Stimulated activated CD4-positive, alpha-beta T cell treated with anti-CD3 and anti-CD28 coated beads, TNF-alpha, amount 100 ng/mL, for 1 hour (primary cell): ENCODE data around the gene CCDC197.

Source experiments
- DNase-seq, 3 donors: peaks; one replicate each; pipeline ENCODE4 v3.0.0-alpha.2; 2020; ENCODE audit warnings: low read depth in 3 of 3, low spot score in 1 of 3

The CCDC197 gene

GRCh38 chr14:93997082-93997481, at the start of gene CCDC197:
Gene CCDC197 (plus strand): TSS chr14:93997301. CDS start chr14:93998132, 831 bp downstream.
- no peak for DNase-seq

- DNase-seq, result no peak
Observed at GRCh38 chr14:93949511-93950075, 47.5 kb upstream of the CCDC197 start.

- DNase-seq, result no peak
Observed at GRCh38 chr14:93950948-93951634, 46.0 kb upstream of the CCDC197 start.

GRCh38 chr14:93951635-93952540, 45.2 kb upstream of the CCDC197 start:
- no peak for DNase-seq

- DNase-seq, result no peak
Observed at GRCh38 chr14:93952829-93953228, 44.3 kb upstream of the CCDC197 start.

GRCh38 chr14:93953263-93953662, 43.8 kb upstream of the CCDC197 start:
- no peak for DNase-seq

GRCh38 chr14:93953739-93954515, 43.2 kb upstream of the CCDC197 start:
- DNase-seq, result no peak

GRCh38 chr14:93954516-93954830, 42.6 kb upstream of the CCDC197 start:
- no peak for DNase-seq

- DNase-seq, result no peak
Observed at GRCh38 chr14:93954900-93955849, 41.9 kb upstream of the CCDC197 start.

- DNase-seq, result no peak
Observed at GRCh38 chr14:93955850-93956481, 41.1 kb upstream of the CCDC197 start.

GRCh38 chr14:93956514-93957332, 40.4 kb upstream of the CCDC197 start:
- no peak for DNase-seq

- DNase-seq, result no peak
Observed at GRCh38 chr14:93957333-93957710, 39.8 kb upstream of the CCDC197 start.

- DNase-seq, result no peak
Observed at GRCh38 chr14:93957751-93958566, 39.1 kb upstream of the CCDC197 start.

- DNase-seq, result no peak
Observed at GRCh38 chr14:93958567-93959238, 38.4 kb upstream of the CCDC197 start.

- peak; percentile 74 to 83 (median 82) for DNase-seq
Observed at GRCh38 chr14:93959239-93960107, 37.6 kb upstream of the CCDC197 start.

GRCh38 chr14:93960108-93960475, 37.0 kb upstream of the CCDC197 start:
- no peak for DNase-seq
